Measurements from ENCODE around the gene TTC16. TPM values are rescaled to one million over a fixed set of nuclear protein-coding genes. Genes with fewer than 3 reads are reported as not detected.

TTC16 gene
- total RNA-seq, 5 donors from 2014 or later (not counting 1 experiment from before 2014, with no cell fraction given) = 4.6 to 31.8 (median 6.2) TPM

DNA sequence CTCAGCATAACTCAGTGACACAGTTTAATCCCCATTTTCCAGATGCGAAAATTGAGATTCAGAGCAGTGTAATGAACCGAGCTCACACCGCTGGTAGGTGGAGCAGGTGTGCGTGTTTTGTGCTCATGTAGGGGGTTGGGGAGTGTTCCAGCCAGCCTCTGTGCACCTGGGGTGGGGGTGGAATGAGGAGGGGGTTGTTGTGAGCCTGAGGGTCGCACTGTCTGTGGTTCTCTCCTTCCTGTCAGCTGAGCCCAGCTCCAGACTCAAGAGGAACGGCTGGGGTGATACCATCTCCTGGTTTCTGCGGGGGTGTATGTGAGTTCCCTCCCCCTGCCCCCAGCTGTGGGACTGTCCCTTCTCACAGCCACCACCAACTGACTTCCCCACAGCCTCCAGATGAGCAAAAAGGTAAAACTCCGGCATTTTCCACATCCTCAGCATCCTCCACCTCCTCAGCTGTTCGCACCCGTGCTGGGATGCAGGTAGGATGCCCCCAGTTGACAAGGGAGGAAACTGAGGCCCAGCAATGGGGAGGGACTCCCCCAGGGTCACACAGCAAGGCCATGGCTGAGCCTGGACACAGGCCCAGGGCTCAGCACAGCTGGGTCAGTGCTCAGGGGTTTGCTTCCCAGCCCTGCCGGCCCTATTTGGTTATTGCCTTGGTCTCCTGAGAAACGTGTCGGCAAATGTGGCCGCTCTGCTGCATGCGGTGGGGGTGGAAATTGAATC, 60.5 kb downstream of the TTC16 start:
- DNase-seq = peak; percentile 58 to 88 (median 80)
- ChIA-PET CTCF (interaction anchor here (0.6 to 1.8 kb wide), 5 partner anchors 8 to 355 kb away, joined by 3 to 8 read pairs (median 6); partner anchors contain the start of genes CDK9 (in 1 of the 2) and TOR2A (in 1 of the 2)), POLR2A (interaction anchor here in 1 of 2 donors (0.6 kb wide), 2 partner anchors 31 to 326 kb away, joined by 3 read pairs; no protein-coding TSS in a partner anchor)
- Mint-ChIP-seq H3K27ac (peak overlapping the region; percentile 96 to 99), H3K9me3 (no peaks in the 10 kb centered on the region), H3K36me3 (peaks cover 5% of the 10 kb centered on the region), H3K4me3 (peak overlapping the region; percentile 96 to 99 (median 98)), H3K27me3 (no peaks in the 10 kb centered on the region), H3K4me1 (peaks cover 53 to 66% (median 65%) of the 10 kb centered on the region in 3 donors)
- Histone ChIP-seq H3K27me3 (replicated peaks in 1 of 2; ENCODE audit: control insufficient read depth in 2 of 2, extremely low read depth in 1 of 2, insufficient read depth in 2 of 2, low read length in 1 of 2) (no peaks in the 10 kb centered on the region), H3K9me3 (no peaks in the 10 kb centered on the region), H3K27ac (ENCODE audit: low read length) (peak overlapping the region; percentile 24), H3K4me1 (ENCODE audit: control insufficient read depth in 1 of 2, extremely low read depth in 1 of 2, insufficient read depth in 2 of 2, low read length in 2 of 2) (peaks cover 25 to 82% of the 10 kb centered on the region in 2 experiments), H3K36me3 (ENCODE audit: control insufficient read depth in 2 of 2, extremely low read depth in 1 of 2, insufficient read depth in 1 of 2, low read length in 1 of 2) (peaks cover 6 to 32% of the 10 kb centered on the region in 2 donors), H3K4me3 (ENCODE audit: control insufficient read depth in 1 of 2, extremely low read depth in 1 of 2, low read length in 1 of 2) (peak overlapping the region; percentile 51 to 92)
- 0% methylated on average over 6 of the region's 15 CpGs for WGBS (ENCODE audit: insufficient coverage)
- peak; percentile 61 to 70 (median 66) for ATAC-seq (replicated peaks in 1 of 4)

DNA sequence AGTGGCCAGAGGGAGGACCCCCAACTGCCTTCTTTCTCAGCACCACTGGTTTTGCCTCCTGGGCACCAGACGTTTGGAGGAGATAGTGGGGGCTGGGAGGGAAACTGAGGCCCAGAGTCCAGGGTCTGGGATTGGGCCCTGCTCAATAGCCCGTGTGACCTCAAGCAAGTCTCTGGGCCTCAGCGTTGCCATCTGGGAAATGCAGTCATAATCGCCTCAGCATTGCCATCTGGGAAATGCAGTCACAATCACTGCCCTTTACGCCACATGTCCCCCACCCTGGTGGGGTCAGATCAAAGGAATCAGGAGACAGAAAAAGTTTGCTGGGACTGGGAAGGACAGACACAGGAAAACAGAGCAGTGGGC, 61.0 kb downstream of the TTC16 start:
- ChIA-PET CTCF (interaction anchor here in 1 of 2 donors (1.8 kb wide), 1 partner anchor 8 kb away, joined by 7 read pairs; the partner anchor contains the start of gene CDK9), POLR2A (no interaction called here)
- Histone ChIP-seq H3K27me3 (replicated peaks in 1 of 2; ENCODE audit: control insufficient read depth in 2 of 2, extremely low read depth in 1 of 2, insufficient read depth in 2 of 2, low read length in 1 of 2) (no peaks in the 10 kb centered on the region), H3K27ac (ENCODE audit: low read length) (peak overlapping the region; percentile 24), H3K4me3 (ENCODE audit: control insufficient read depth in 1 of 2, extremely low read depth in 1 of 2, low read length in 1 of 2) (peak overlapping the region; percentile 51 to 92), H3K36me3 (ENCODE audit: control insufficient read depth in 2 of 2, extremely low read depth in 1 of 2, insufficient read depth in 1 of 2, low read length in 1 of 2) (peaks cover 6 to 28% of the 10 kb centered on the region in 2 donors), H3K9me3 (no peaks in the 10 kb centered on the region), H3K4me1 (ENCODE audit: control insufficient read depth in 1 of 2, extremely low read depth in 1 of 2, insufficient read depth in 2 of 2, low read length in 2 of 2) (peaks cover 21 to 82% of the 10 kb centered on the region in 2 experiments)
- H3K27me3 Mint-ChIP-seq = no peaks in the 10 kb centered on the region
- H3K4me1 Mint-ChIP-seq = peaks cover 54 to 69% (median 65%) of the 10 kb centered on the region in 3 donors
- H3K4me3 Mint-ChIP-seq = peak overlapping the region; percentile 96 to 99 (median 98)
- DNase-seq (no peak), ATAC-seq (replicated peaks in 1 of 4) (no peak)
- H3K27ac Mint-ChIP-seq = peak overlapping the region; percentile 96 to 99
- 0% methylated on average over 4 of the region's 5 CpGs for WGBS (ENCODE audit: insufficient coverage)
- H3K9me3 Mint-ChIP-seq = no peaks in the 10 kb centered on the region
- peaks cover 5% of the 10 kb centered on the region for H3K36me3 Mint-ChIP-seq

- WGBS (ENCODE audit: insufficient coverage) = 0% methylated on average over 10 of the region's 18 CpGs
- Mint-ChIP-seq H3K27me3 (no peaks in the 10 kb centered on the region), H3K4me1 (peaks cover 54 to 70% (median 68%) of the 10 kb centered on the region in 3 donors), H3K36me3 (peaks cover 5% of the 10 kb centered on the region), H3K27ac (peak overlapping the region; percentile 96 to 99), H3K9me3 (no peaks in the 10 kb centered on the region), H3K4me3 (peak overlapping the region; percentile 96 to 99 (median 98))
- Histone ChIP-seq H3K36me3 (ENCODE audit: control insufficient read depth in 2 of 2, extremely low read depth in 1 of 2, insufficient read depth in 1 of 2, low read length in 1 of 2) (peaks cover 6 to 23% of the 10 kb centered on the region in 2 donors), H3K27ac (ENCODE audit: low read length) (peak overlapping the region; percentile 95), H3K9me3 (no peaks in the 10 kb centered on the region), H3K27me3 (replicated peaks in 1 of 2; ENCODE audit: control insufficient read depth in 2 of 2, extremely low read depth in 1 of 2, insufficient read depth in 2 of 2, low read length in 1 of 2) (no peaks in the 10 kb centered on the region), H3K4me3 (ENCODE audit: control insufficient read depth in 1 of 2, extremely low read depth in 1 of 2, low read length in 1 of 2) (peak overlapping the region; percentile 51 to 97), H3K4me1 (ENCODE audit: control insufficient read depth in 1 of 2, extremely low read depth in 1 of 2, insufficient read depth in 2 of 2, low read length in 2 of 2) (peaks cover 21 to 84% of the 10 kb centered on the region in 2 experiments)
- DNase-seq = peak in 1 of 35 experiments; percentile 48
- no peak for ATAC-seq (replicated peaks in 1 of 4)
- ChIA-PET CTCF (interaction anchor here in 1 of 2 donors (1.0 kb wide), 1 partner anchor 43 kb away, joined by 7 read pairs; the partner anchor contains the start of gene TOR2A), POLR2A (no interaction called here)
Observed at GRCh38 chr9:127777368-127777980, 61.6 kb downstream of the TTC16 start.

GRCh38 chr9:127778280-127779135, 62.6 kb downstream of the TTC16 start, which contains the start of gene SH2D3C:
Gene SH2D3C (minus strand): TSS chr9:127778666. CDS start chr9:127778627, 39 bp downstream.
- WGBS (ENCODE audit: insufficient coverage) = 2% methylated on average over 11 of the region's 13 CpGs
- ChIA-PET CTCF (interaction anchor here (0.6 to 1.0 kb wide), 3 partner anchors 44 to 143 kb away, joined by 3 to 7 read pairs (median 3); partner anchors contain the start of gene TOR2A (in 1 of the 2)), POLR2A (no interaction called here)
- peak within 1 kb of the TSS; percentile 51 to 97 for H3K4me3 ChIP-seq (ENCODE audit: control insufficient read depth in 1 of 2, extremely low read depth in 1 of 2, low read length in 1 of 2)
- H3K27ac ChIP-seq (ENCODE audit: low read length) = peak within 1 kb of the TSS; percentile 95
- no peaks in the 10 kb centered on the region for H3K27me3 ChIP-seq (replicated peaks in 1 of 2; ENCODE audit: control insufficient read depth in 2 of 2, extremely low read depth in 1 of 2, insufficient read depth in 2 of 2, low read length in 1 of 2)
- H3K36me3 ChIP-seq (ENCODE audit: control insufficient read depth in 2 of 2, extremely low read depth in 1 of 2, insufficient read depth in 1 of 2, low read length in 1 of 2) = peaks cover 6 to 12% of the 10 kb centered on the region in 2 donors
- Mint-ChIP-seq H3K27ac (peak within 1 kb of the TSS; percentile 96 to 99), H3K4me3 (peak within 1 kb of the TSS; percentile 96 to 99 (median 98)), H3K4me1 (peaks cover 59 to 81% (median 72%) of the 10 kb centered on the region in 3 donors), H3K36me3 (peaks cover 5% of the 10 kb centered on the region), H3K9me3 (no peaks in the 10 kb centered on the region), H3K27me3 (no peaks in the 10 kb centered on the region)
- peak in 15 of 35 experiments; percentile 18 to 59 (median 42) for DNase-seq
- ATAC-seq (replicated peaks in 1 of 4) = peak; percentile 46 to 54 (median 50)
- no peaks in the 10 kb centered on the region for H3K9me3 ChIP-seq
- H3K4me1 ChIP-seq (ENCODE audit: control insufficient read depth in 1 of 2, extremely low read depth in 1 of 2, insufficient read depth in 2 of 2, low read length in 2 of 2) = peaks cover 24 to 89% of the 10 kb centered on the region in 2 experiments

GRCh38 chr9:127779136-127779981, 63.5 kb downstream of the TTC16 start:
- CTCF ChIA-PET = interaction anchor here in 1 of 2 donors (0.6 kb wide), 1 partner anchor 839 kb away, joined by 4 read pairs; no protein-coding TSS in a partner anchor
- H3K27me3 Mint-ChIP-seq = no peaks in the 10 kb centered on the region
- Histone ChIP-seq H3K4me1 (ENCODE audit: control insufficient read depth in 1 of 2, extremely low read depth in 1 of 2, insufficient read depth in 2 of 2, low read length in 2 of 2) (peaks cover 27 to 89% of the 10 kb centered on the region in 2 experiments), H3K27me3 (replicated peaks in 1 of 2; ENCODE audit: control insufficient read depth in 2 of 2, extremely low read depth in 1 of 2, insufficient read depth in 2 of 2, low read length in 1 of 2) (no peaks in the 10 kb centered on the region), H3K27ac (ENCODE audit: low read length) (peak overlapping the region; percentile 95), H3K9me3 (no peaks in the 10 kb centered on the region), H3K36me3 (ENCODE audit: control insufficient read depth in 2 of 2, extremely low read depth in 1 of 2, insufficient read depth in 1 of 2, low read length in 1 of 2) (peaks cover under 1 to 4% of the 10 kb centered on the region in 2 donors), H3K4me3 (ENCODE audit: control insufficient read depth in 1 of 2, extremely low read depth in 1 of 2, low read length in 1 of 2) (peak overlapping the region; percentile 51 to 97)
- H3K4me1 Mint-ChIP-seq = peaks cover 62 to 81% (median 73%) of the 10 kb centered on the region in 3 donors
- peak in 9 of 35 experiments; percentile 18 to 77 (median 35) for DNase-seq
- no peaks in the 10 kb centered on the region for H3K36me3 Mint-ChIP-seq
- ATAC-seq (replicated peaks in 1 of 4) = peak in 3 of 4 experiments; percentile 7 to 28 (median 15)
- POLR2A ChIA-PET = interaction anchor here in 1 of 2 donors (0.6 kb wide), 1 partner anchor 10 kb away, joined by 3 read pairs; no protein-coding TSS in a partner anchor
- 11% methylated on average over 9 of the region's 17 CpGs for WGBS (ENCODE audit: insufficient coverage)
- H3K4me3 Mint-ChIP-seq = peak overlapping the region; percentile 96 to 99 (median 98)
- H3K27ac Mint-ChIP-seq = peak overlapping the region; percentile 96 to 99
- no peaks in the 10 kb centered on the region for H3K9me3 Mint-ChIP-seq
